GM21381 (cell line): ENCODE results near the gene HSD11B2.

Experiments used
- ATAC-seq: cut with Tn5 transposase; IDR thresholded peaks from one replicate; pipeline ENCODE4 v1.9.1; 2021; ENCODE audit warnings: mild to moderate bottlenecking, moderate library complexity; ENCODE audit not compliant: unreplicated experiment

HSD11B2 gene

DNA sequence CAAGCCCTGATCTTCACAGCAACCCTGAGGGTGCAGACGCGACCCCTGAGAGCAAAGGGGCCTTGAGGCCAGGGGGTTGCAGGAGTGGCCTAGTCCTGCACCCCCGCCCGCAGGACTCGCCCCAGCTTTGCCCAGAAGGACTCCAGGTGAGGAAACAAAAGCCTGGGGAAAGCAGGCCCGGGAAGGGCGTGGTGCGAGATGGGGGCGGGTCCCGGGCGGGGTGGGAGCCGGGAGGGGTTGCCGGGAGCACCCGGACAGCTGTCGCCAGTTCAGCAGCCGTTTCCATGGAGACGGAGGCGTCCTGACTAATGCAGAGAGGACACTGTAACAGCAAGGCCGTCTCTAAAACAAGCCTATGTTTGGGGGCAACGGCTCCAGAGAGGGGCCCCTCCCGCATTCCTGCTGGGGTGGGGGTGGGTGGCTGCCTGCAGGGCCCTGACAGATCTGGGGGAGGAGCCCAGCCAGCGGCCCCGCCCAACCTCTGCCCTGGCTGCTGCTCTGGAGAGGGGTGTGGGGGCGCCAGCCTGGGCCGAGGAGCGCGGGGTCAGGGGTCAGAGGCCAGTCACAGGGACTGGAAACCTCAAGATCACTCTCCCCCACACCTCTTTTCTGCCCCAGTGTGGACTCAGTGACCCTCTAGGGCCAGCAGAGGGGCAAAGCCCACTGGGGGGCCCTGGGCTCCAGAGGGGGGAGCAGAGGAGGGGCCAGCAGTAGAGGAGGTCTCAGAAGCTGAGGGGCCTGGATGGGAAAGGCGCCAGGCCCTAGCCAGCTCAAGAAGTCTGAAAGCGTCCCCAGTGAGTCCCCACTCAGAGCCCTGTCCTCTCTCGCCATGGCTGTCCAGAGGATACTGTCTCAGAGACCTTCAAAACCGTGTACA is 34.5 kb upstream of the HSD11B2 start:
- no peak for ATAC-seq

DNA sequence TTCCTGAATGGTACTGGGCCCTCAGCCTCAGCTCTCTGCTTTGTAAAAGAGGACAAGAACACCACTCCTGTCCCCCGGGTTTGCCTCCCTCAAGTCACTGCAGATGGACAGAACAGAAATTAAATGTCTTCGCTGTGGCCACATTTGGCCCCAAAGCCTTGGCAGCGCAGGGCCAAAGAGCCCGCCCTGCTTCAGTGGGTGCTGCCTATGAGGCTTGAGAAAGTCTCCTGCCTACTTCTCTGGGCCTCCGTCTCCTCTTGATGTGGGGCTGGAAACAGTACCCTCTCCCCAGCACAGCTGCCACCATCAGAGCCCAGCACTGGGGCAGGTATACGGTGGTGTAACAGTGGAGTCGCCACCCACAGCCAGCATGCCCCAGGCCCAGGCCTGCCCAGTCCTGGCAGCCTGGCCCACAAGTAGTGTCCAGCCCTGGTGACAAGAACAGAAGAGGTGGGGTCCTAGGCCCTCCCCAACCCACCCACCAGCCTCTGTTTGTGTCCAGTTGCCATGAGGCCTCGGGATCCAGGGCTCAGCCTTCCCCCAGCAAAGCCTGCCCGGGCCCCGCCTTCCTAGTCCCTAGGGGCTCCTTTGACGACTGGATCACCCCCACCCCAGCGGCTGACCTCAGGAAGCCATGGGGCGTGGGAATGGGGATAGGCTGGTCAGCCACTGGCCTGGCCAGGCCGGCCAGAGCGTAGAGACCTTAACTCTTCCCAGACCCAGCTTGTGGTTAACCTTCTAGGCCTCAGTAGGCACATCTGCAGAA is 33.7 kb upstream of the HSD11B2 start:
- no peak for ATAC-seq

DNA sequence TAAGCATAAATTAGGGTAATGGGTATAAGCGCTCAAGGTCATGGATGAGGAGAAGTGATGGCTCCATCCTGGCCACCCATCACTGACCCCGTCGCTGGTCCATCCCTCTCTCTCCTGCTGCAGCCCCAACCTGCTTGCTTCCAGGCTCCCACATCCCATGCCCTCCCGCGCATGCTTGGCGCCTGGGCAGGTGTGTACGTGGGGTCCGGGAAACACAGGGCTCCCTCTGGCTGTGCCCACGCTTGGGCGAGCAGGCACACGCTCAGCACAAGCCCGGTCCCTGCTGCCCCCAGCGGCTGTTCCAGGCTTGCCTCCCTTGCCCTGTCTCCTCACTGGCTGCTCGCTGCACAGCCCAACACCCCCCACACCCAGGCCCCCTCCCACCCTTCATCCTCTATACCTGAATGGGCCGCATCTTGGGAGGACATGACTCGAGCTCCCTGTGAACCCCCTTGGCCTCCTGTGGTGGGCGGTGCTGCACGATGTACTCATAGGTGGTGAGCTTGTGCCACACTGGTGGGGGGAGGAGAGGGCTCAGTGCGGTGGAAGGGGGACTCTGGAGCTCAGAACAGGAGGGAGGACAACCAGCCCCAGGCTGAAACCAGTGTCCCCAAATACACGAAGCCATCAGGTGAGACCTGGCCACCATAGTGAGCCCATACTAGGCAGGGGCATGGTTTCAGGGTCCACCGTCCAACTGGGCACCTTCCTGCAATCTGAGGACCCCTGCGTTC is 32.9 kb upstream of the HSD11B2 start:
- ATAC-seq, result no peak

DNA sequence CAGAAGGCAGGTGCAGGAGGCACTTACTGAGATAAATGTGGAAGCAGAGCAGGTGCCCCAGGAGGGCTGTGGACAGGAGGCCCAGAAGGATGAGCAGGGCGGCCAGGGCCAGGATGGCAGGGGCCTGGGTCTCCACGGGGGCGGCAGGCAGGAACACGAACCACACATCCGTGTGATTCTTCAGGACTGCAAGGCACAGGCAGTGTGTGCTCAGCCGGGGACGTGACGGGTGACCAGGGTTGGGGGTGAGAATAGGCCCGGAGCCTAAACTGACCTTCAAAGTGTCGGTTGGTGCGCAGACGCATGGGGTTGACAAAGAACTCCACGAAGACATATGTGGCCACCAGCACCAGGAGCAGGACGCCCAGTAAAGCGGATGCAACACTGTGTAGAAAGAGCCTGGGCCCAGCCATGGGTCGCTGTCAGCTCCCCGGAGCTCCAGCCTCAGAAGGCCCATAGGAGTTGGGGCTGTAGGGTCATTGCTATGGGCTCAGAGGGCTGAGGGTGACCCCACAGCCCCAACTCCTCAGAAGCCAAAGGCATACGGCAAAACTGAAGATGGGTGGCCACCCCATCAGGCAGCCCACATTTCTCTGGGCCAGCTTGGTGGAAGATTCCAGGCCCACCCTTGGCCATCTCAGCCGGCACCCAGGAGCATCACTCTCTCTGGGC is 32.2 kb upstream of the HSD11B2 start:
- ATAC-seq, result no peak

DNA sequence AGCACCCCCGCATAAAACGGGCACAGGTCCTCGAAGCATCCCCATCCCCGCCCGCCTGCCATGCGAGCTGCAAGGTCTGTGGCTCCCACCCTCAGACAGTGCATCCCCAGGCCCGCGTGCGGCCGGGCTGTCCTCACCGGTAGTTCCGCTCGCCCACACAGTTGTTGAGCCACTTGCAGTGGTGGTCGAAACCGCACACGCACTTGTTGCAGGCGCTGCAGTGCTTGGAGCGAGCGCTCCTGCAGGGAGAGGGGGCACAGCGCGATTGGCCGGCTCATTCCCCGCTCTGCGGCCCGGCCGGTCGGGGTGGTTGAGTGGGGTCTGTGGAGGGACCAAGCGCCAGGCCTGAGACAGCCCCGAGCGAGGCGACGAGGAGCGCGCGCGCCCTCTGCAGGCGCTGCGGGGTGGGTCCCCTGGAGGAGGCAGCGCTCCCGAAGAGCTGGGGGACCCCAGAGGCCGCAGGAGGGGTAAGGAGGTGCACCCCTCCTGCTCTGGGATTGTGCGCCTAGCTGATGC is 31.6 kb upstream of the HSD11B2 start:
- ATAC-seq, result no peak

DNA sequence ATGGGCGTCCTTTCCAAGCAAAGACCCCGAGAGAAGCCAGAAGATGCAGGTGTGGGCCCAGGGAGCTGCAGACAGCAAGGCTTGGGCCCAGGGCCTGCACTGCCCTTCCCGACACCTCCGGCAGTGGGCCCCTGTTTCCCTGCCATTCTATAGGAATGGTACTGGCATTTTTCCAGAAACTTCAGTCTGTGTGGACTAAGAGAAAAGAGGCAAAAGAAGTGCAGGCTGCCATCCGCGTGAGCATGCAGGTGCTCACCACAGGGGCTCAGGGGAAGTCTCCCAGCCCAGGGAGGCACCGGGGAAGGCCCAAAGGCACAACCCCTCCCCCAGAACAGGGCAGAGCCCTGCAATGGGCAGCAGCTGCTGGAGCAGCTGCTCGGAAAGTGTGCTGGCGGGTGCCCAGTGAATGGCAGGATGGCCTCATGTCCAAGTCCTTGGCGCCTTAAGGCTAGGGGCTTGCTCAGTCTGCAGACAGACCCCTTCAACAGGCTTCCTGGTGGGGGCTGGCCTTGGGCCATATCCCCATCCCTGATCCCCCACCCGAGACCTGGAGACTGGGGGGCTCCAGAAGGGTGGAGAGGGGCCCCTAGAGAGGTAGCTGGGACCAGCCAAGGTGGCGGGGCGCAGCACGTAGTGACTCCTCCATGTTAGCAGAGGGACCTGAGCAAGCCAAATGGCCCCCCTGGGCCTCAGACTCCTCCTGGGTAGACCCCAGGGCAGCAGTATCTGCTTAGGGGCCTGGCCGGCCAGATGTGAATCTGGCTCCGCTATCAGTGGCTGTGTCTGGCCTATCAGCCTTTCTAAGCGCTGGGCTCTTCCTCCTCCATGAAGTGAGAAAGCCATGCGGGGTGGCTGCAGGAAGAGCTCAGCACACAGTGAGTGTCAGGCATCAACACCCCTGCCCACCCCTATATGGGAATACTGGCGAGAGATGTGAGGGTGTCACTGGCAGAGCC is 30.9 kb upstream of the HSD11B2 start:
- no peak for ATAC-seq

DNA sequence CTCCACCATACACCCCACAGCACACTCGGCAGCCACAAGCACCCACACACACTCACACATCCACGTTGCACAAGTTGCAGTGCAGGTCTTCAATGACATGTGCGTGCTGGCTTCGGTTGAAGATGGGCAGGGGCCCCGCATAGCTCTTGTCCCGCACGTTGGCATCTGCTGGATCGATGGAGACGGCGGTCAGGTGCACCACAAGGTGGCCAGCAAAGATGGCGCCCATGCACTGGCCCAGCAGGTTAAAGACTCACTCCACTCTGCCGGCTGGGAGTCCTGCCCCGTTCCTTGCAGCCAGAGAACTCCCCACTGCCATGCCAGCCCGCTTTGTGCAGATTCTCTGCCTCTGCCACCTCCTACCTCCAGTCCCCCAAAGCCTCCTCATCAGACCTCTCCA is 30.0 kb upstream of the HSD11B2 start:
- no peak for ATAC-seq

DNA sequence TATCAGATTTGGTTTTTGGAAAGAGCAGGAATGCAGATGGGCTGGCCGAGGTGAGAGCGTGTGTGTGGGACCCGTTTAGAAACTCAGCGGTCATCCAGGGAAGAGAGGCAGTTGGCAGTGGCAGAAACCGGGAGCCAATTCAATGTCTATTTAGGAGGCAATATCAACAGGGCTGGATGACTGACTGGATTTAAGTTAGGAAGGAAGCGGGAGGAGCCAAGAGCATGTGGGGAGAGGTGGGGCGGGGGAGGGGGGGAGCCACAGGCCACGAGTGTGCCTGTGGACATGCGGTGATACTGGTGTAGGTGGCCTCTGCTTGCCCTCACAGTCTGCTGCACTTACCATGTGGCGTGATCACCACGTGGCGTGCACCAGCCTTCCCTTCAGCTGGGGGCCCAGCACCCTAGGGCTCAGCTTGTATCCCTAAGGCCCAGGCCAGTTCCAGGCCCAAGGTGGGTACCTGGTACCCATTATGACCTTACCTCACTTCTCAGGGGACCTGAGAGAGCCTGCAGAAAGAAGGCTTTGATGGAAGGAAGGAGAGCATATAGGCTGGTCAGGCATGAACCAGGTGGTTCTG is 26.9 kb upstream of the HSD11B2 start:
- no peak for ATAC-seq

DNA sequence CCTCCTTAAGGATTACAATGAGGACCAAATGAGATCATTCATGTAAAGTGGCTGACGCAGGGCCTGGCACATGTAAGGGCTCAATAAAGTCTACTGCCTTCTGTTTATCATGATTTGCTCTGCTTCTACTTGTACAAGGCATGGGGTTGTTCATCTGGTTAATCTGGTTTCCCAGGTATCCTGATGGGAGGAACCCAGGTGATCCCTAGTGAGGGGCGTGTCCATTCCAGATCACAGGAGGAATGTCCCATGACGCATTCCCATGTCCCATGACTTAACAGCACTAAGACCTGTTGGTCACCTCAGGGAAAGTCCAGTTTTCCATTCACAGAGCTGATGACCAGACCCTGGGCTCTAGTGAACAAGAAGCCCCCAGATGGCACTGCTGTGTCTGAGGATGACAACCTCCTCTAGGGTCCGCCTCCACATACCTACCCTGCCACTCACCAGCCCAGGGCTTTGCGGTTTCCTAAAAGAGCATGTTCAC is 26.1 kb upstream of the HSD11B2 start:
- ATAC-seq, result no peak

DNA sequence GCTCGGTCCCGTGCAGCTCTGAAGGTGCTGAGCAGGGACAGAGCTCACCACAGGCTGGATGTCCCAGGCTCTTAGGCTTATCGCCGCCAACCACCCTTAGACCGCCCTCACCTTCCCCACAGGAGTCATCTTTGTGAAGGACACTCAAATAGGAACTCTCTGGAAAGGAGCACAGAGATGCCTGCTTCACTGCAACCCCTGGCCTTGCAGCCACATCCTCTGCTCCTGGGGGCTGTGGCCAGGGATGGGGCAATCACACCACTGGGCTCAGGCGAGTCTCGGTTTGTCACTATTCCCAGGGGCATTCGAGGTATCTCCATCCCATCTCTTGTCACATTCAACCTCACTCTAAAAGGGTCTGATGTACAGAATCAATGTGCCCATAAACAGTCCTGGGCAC is 25.6 kb upstream of the HSD11B2 start:
- ATAC-seq, result no peak

DNA sequence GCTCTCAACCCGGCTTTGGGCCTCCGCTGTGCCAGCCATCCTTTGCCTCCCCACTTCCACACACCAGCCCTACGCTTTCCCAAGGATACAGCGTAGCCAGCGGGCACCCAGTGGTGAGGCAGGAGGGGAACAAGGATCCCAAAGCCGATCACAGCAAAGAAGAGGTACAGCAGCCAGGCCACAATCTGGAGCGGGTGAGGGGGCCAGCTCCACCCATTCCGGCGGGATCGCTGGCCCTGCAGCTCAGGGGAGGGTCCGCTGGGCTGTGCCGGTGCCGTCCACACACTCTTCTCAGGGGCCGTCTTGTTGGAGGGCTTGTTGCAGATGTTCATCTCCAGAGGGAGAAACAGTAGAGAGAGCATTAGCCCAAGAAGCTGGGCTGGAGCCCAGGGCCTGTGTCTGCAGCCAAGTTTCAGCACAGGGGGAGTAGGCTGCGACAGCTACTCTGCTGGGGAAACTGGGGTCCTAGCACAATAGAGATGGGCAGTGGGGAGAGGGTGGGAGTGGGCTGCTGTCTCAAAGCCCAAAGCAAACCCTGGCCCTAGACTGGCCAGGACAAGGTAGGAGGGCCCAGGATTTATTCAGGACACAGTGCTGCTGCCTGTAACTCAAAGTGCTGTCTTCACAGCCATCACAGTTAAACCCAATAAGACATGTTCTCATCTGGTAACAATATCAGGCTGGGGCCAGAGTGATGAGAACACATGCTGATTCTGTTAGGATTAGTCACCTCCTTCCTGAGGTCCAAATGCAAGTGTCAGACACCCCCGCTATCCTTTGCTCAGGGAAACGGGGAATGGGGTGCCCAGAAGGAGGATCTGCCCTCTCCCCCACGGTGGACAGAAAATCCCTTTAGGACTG is 24.6 kb upstream of the HSD11B2 start:
- ATAC-seq, result no peak

DNA sequence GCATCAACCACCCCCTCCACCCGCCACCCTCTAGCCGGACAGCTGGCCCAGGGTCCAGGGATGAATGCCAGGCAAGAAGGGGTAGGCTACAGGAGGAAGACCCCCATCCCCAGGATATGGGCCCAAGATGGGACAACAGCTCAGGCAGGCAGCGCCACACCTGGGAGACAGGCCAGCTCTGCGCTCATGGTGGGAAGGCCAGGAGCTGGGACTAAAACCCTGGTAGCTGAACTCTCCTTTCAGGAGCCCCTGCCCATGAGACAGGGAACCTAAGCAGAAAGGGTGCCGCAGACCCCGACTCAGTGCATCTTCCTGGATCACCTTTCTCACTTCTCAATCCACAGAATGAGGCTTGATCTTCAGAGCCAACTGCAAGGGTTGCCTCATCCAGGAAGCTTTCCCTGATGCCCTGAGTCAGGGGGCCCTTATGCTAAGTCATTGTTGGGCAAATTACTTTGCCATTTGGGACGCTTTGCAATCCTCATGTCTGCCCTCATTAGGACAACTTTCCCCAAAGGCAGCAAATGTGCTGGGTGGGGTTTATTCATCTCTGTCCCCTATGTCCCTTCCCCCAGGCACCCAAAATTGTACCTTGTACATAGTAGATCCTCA is 23.6 kb upstream of the HSD11B2 start:
- ATAC-seq, result no peak

DNA sequence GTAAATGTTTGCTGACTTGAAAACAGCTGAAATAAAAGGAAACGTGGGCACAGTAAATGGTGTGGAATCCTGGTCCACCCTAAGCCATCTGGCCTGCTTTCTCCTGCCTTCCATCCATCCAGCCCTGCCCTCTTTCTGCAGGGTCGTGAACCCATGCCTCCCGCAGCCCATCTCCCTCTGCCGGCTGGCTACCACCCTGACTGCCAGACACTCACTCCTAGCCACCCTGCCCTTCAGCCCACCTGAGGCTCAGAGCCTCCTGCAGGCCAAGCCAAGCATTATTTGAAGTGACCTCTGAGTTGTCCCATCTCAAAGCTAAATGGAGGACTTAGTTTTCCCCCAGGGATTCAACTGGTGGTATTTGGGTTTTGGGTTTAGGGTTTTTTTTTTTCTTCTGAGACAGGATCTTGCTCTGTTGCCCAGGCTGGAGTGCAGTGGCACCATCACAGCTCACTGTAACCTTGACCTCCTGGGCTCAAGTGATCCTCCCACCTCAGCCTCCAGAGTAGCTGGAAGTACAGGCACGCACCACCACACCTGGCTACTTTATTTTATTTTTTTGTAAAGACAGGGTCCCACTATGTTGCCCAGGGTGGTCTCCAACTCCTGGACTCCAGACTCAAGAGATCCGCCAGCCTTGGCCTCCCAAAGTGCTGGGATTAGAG is 23.0 kb upstream of the HSD11B2 start:
- ATAC-seq, result no peak

DNA sequence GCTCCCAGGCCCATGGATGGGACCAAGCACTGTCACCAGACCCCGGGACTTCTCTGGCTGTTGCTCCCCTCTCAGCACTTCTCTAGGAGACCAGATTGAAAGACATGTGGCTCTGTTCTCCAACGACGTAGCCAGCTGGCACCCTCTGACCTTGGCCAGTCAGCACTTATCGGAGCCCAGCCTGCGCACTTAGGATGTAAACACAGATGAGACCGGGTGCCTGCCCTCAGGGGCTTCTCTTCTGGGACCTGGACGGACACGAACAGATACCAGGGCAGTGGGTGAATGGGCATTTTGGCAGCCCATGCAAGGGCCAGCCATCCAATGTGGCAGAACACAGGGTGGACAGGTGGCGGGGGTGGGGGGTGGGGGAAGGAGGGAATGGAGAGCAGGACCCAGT is 21.3 kb upstream of the HSD11B2 start:
- ATAC-seq, result no peak

DNA sequence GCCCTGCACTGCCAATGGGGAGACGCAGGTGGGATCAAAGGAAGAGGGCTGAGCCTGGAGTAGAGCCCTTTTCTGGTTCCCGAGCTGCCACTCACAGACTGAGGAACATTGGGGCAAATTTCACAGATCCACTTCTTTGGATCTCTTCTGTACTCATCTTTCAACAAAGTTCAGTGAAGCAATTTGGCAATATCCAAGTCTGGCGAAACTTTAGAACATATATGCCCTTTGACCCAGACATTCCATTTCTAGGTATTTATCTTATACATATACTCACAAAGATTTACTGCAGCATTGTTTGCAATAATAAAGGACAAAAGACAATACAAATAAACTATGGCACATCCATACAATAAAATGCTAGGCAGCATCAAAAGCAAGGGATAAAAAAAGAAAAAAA is 19.6 kb upstream of the HSD11B2 start:
- no peak for ATAC-seq

DNA sequence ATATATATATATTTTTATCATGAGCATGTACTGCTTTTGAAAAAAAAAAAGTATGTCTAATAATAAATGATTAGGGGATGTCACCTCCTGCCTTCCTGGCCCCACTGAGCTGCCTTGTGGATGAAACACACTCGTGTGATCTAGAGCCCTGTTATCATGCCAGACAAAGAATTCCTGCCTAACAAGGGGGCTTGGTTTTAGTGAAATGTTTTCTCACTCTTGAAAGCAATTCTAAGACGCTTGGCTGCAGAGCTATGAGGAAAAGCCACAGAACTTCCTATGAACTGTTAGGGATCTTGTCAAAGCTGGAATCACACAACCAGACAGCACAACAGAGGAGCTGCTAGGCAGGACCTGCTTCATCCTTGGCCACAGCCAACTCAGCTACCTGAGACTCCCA is 18.6 kb upstream of the HSD11B2 start:
- no peak for ATAC-seq
